WI38 (cell line): Measurements from ENCODE around the gene CD247.

ENCODE experiments used
- H3K4me3 ChIP-seq: 2 replicates; pipeline ENCODE4 v1.5.1; 2011; ENCODE audit warnings: low read depth, mild to moderate bottlenecking, control low read depth, low read length
- CTCF ChIP-seq: IDR thresholded peaks from 2 replicates; pipeline ENCODE4 v1.5.1; 2012; ENCODE audit warnings: low read depth, mild to moderate bottlenecking, control low read depth, low read length

Gene CD247

GRCh38 chr1:167518331-167518700 is at the start of gene CD247:
CD247 (minus strand) TSS chr1:167518529; CDS start chr1:167518465, 64 bp downstream.
- no peak for TF ChIP-seq CTCF
- no peak within 1 kb of the TSS for H3K4me3 ChIP-seq

GRCh38 chr1:167567663-167568062 is 49.3 kb upstream of the CD247 start:
- TF ChIP-seq CTCF, result no peak
- H3K4me3 ChIP-seq, result no peak overlapping the region

- H3K4me3 ChIP-seq, result no peak overlapping the region
- no peak for TF ChIP-seq CTCF
These were observed 48.4 kb upstream of the CD247 start for GRCh38 chr1:167566766-167567165.

- TF ChIP-seq CTCF, result no peak
These were observed 47.6 kb upstream of the CD247 start for GRCh38 chr1:167565922-167566321.

GRCh38 chr1:167564612-167565270 is 46.4 kb upstream of the CD247 start:
- no peak overlapping the region for H3K4me3 ChIP-seq
- no peak for TF ChIP-seq CTCF

More at GRCh38 chr1:167565922-167566321, 47.6 kb upstream of the CD247 start:
- no peak overlapping the region for H3K4me3 ChIP-seq

GRCh38 chr1:167563579-167564246 is 45.4 kb upstream of the CD247 start:
- H3K4me3 ChIP-seq, result no peak overlapping the region
- no peak for TF ChIP-seq CTCF

GRCh38 chr1:167562702-167563101 is 44.4 kb upstream of the CD247 start:
- H3K4me3 ChIP-seq, result no peak overlapping the region
- TF ChIP-seq CTCF, result no peak
